Activated CD4-positive, alpha-beta memory T cell treated with anti-CD3 and anti-CD28 coated beads for 36 hours (primary cell): Measurements from ENCODE around the gene CEP83. TPM values are rescaled to one million over a fixed set of nuclear protein-coding genes. Genes with fewer than 3 reads are reported as not detected.
"Not testable (repeated sequence)": the region's sequence is repeated elsewhere in the genome, so short reads cannot be mapped to it uniquely, and the experiment has no call there.

Experiments
- CTCF ChIA-PET: fragments of 350-600 bp; sonication (Branson Sonifier 250); formaldehyde crosslinking; loops from one replicate; lab custom pipeline; 2021; ENCODE audit warnings: antibody characterized with exemption, inconsistent platforms; lab: Charles Lee
- POLR2A ChIA-PET: fragments of 350-600 bp; sonication (Branson Sonifier 250); formaldehyde crosslinking; loops from one replicate; lab custom pipeline; 2021; ENCODE audit warnings: antibody characterized with exemption; lab: Charles Lee
- DNase-seq: peaks from one replicate; pipeline ENCODE4 v3.0.0-alpha.2; 2020
- H3K27ac Mint-ChIP-seq: one replicate; pipeline ENCODE4 v1.8.0; 2021; ENCODE audit warnings: mixed read lengths
- H3K27me3 Mint-ChIP-seq: one replicate; pipeline ENCODE4 v1.8.0; 2021; ENCODE audit warnings: mixed read lengths
- H3K36me3 Mint-ChIP-seq: one replicate; pipeline ENCODE4 v1.8.0; 2021; ENCODE audit warnings: mixed read lengths
- H3K4me1 Mint-ChIP-seq: one replicate; pipeline ENCODE4 v1.8.0; 2021; ENCODE audit warnings: low read depth, mixed read lengths
- H3K4me3 Mint-ChIP-seq: one replicate; pipeline ENCODE4 v1.8.0; 2021; ENCODE audit warnings: mild to moderate bottlenecking, mixed read lengths
- H3K9me3 Mint-ChIP-seq: one replicate; pipeline ENCODE4 v1.8.0; 2021; ENCODE audit warnings: mixed read lengths
- intact Hi-C: fragments of 100-400 bp; cut with micrococcal nuclease; formaldehyde crosslinking; loops from one replicate; pipeline ENCODE4 v1.15.1; 2023
- total RNA-seq, 2 experiments: library from RNA; stranded (reverse); gene quantifications; one replicate each; pipeline ENCODE4 v1.2.3, GENCODE V29; 2021

The CEP83 gene
- total RNA-seq, 2 experiments from 2014 or later: 23.4 TPM

GRCh38 chr12:94481734-94482133 is 22.1 kb upstream of the CEP83 start:
- DNase-seq: no peak
- Mint-ChIP-seq H3K27ac (no peak overlapping the region), H3K36me3 (no peaks in the 10 kb centered on the region), H3K27me3 (peaks cover 6% of the 10 kb centered on the region), H3K4me3 (no peak overlapping the region), H3K9me3 (no peaks in the 10 kb centered on the region), H3K4me1 (no peaks in the 10 kb centered on the region)
- POLR2A ChIA-PET: no interaction called here
- intact Hi-C loops: no loop called here
- CTCF ChIA-PET: interaction anchor here (0.7 kb wide), 1 partner anchor 45 kb away, joined by 4 read pairs; no protein-coding TSS in a partner anchor

DNA sequence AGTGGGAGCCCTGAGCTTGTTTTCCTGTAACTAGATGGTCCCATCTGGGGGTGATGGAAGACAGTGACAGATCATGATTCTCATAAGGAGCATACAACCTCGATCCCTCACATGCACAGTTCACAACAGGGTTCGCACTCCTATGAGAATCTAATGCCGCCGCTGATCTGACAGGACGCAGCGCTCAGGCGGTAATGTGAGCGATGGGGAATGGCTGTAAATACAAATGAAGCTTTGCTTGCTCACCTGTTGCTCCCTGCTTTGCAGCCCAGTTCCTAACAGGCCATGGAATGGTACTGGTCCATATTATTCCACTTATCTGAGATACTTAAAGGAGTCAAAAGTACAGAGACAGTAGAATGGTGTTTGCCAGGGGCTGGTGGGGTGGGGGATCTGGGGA is 9.9 kb upstream of the CEP83 start:
- H3K9me3 Mint-ChIP-seq: no peaks in the 10 kb centered on the region
- no peak overlapping the region for H3K4me3 Mint-ChIP-seq
- no peak overlapping the region for H3K27ac Mint-ChIP-seq
- POLR2A ChIA-PET: interaction anchor here (1.1 kb wide), 1 partner anchor 10 kb away, joined by 3 read pairs; no protein-coding TSS in a partner anchor
- no peaks in the 10 kb centered on the region for H3K27me3 Mint-ChIP-seq
- H3K36me3 Mint-ChIP-seq: no peaks in the 10 kb centered on the region
- intact Hi-C loops: no loop called here
- no peak for DNase-seq
- no peaks in the 10 kb centered on the region for H3K4me1 Mint-ChIP-seq
- CTCF ChIA-PET: no interaction called here

- peaks cover 29% of the 10 kb centered on the region for H3K4me1 Mint-ChIP-seq
- POLR2A ChIA-PET: no interaction called here
- no peaks in the 10 kb centered on the region for H3K9me3 Mint-ChIP-seq
- H3K36me3 Mint-ChIP-seq: peaks cover 7% of the 10 kb centered on the region
- H3K27ac Mint-ChIP-seq: peak overlapping the region; percentile 92
- CTCF ChIA-PET: no interaction called here
- H3K27me3 Mint-ChIP-seq: peaks cover 7% of the 10 kb centered on the region
- H3K4me3 Mint-ChIP-seq: peak overlapping the region; percentile 82
- intact Hi-C loops: loop anchor here (1.0 to 2.0 kb wide), 2 partner anchors 156 to 252 kb away; no protein-coding TSS in a partner anchor
- DNase-seq: no peak
Measured at GRCh38 chr12:94460616-94460959, 921 bp upstream of the CEP83 start.

GRCh38 chr12:94458877-94459727 is 565 bp downstream of the CEP83 start:
- Mint-ChIP-seq H3K27me3 (peaks cover 7% of the 10 kb centered on the region), H3K36me3 (peaks cover 17% of the 10 kb centered on the region), H3K4me1 (peaks cover 35% of the 10 kb centered on the region), H3K4me3 (peak overlapping the region; percentile 82), H3K9me3 (no peaks in the 10 kb centered on the region), H3K27ac (peak overlapping the region; percentile 92)
- ChIA-PET CTCF (interaction anchor here (0.6 to 1.6 kb wide), 7 partner anchors 25 to 325 kb away, joined by 3 to 7 read pairs (median 3); no protein-coding TSS in a partner anchor), POLR2A (interaction anchor here (0.7 to 1.3 kb wide), 6 partner anchors 9 to 251 kb away, joined by 3 to 4 read pairs (median 3); no protein-coding TSS in a partner anchor)
- no peak for DNase-seq
- intact Hi-C loops: loop anchor here (1.0 to 5.0 kb wide), 6 partner anchors 30 to 310 kb away; partner anchors contain the start of gene PLXNC1

GRCh38 chr12:94457311-94457710 is 2.4 kb downstream of the CEP83 start:
- H3K4me3 Mint-ChIP-seq: peak overlapping the region; percentile 82
- ChIA-PET POLR2A (interaction anchor here (0.7 kb wide), 1 partner anchor 194 kb away, joined by 3 read pairs; no protein-coding TSS in a partner anchor), CTCF (interaction anchor here (0.6 kb wide), 1 partner anchor 146 kb away, joined by 3 read pairs; no protein-coding TSS in a partner anchor)
- peak overlapping the region; percentile 68 for H3K27ac Mint-ChIP-seq
- intact Hi-C loops: loop anchor here (5.0 kb wide), 1 partner anchor 75 kb away; no protein-coding TSS in a partner anchor
- H3K27me3 Mint-ChIP-seq: peaks cover 7% of the 10 kb centered on the region
- peaks cover 41% of the 10 kb centered on the region for H3K4me1 Mint-ChIP-seq
- no peak for DNase-seq
- peaks cover 26% of the 10 kb centered on the region for H3K36me3 Mint-ChIP-seq
- no peaks in the 10 kb centered on the region for H3K9me3 Mint-ChIP-seq

- H3K4me3 Mint-ChIP-seq, intact Hi-C loops, DNase-seq, H3K27ac Mint-ChIP-seq, H3K9me3 Mint-ChIP-seq, H3K27me3 Mint-ChIP-seq: not testable (repeated sequence)
- Mint-ChIP-seq H3K4me1 (peaks cover 51% of the 10 kb centered on the region), H3K36me3 (peaks cover 39% of the 10 kb centered on the region)
- POLR2A ChIA-PET: interaction anchor here (0.6 kb wide), 1 partner anchor 66 kb away, joined by 4 read pairs; no protein-coding TSS in a partner anchor
- CTCF ChIA-PET: interaction anchor here (0.6 kb wide), 2 partner anchors 80 to 873 kb away, joined by 3 read pairs; no protein-coding TSS in a partner anchor
Measured at GRCh38 chr12:94454318-94454717, 5.3 kb downstream of the CEP83 start.

GRCh38 chr12:94445662-94446061 is 14.0 kb downstream of the CEP83 start:
- Mint-ChIP-seq H3K27ac (no peak overlapping the region), H3K4me3 (no peak overlapping the region), H3K9me3 (peaks cover 3% of the 10 kb centered on the region), H3K27me3 (no peaks in the 10 kb centered on the region), H3K4me1 (peaks cover 15% of the 10 kb centered on the region), H3K36me3 (peaks cover 22% of the 10 kb centered on the region)
- no peak for DNase-seq
- CTCF ChIA-PET: no interaction called here
- POLR2A ChIA-PET: no interaction called here
- intact Hi-C loops: no loop called here

DNA sequence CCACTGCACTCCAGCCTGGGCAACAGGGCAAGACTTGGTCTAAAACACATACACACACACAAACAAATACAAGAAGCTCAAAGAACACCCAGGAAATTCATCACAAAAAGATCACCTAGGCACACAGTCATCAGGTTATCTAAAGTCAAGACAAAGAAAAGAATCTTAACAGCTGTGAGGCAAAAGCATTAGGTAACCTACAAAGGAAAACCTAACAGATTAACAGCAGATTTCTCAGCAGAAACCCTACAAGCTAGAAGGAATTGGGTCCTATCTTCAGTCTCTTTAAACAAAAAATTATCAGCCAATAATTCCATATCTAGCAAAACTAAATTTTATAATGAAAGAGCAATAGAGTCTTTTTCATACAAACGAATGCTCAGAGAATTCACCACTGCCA is 22.4 kb downstream of the CEP83 start:
- POLR2A ChIA-PET: no interaction called here

GRCh38 chr12:94435511-94435927 is 24.1 kb downstream of the CEP83 start:
- Mint-ChIP-seq H3K4me3 (no peak overlapping the region), H3K4me1 (peaks cover 15% of the 10 kb centered on the region), H3K36me3 (peaks cover 24% of the 10 kb centered on the region), H3K9me3 (peaks cover 15% of the 10 kb centered on the region), H3K27me3 (no peaks in the 10 kb centered on the region), H3K27ac (no peak overlapping the region)
- POLR2A ChIA-PET: no interaction called here
- intact Hi-C loops: no loop called here
- CTCF ChIA-PET: no interaction called here
- no peak for DNase-seq

More for the DNA sequence above, 22.4 kb downstream of the CEP83 start:
- H3K9me3 Mint-ChIP-seq: peaks cover 2% of the 10 kb centered on the region
- H3K36me3 Mint-ChIP-seq: peaks cover 18% of the 10 kb centered on the region
- CTCF ChIA-PET: no interaction called here
- H3K27me3 Mint-ChIP-seq: no peaks in the 10 kb centered on the region
- no peak overlapping the region for H3K4me3 Mint-ChIP-seq
- H3K27ac Mint-ChIP-seq: no peak overlapping the region
- peaks cover 15% of the 10 kb centered on the region for H3K4me1 Mint-ChIP-seq
- DNase-seq: no peak
- intact Hi-C loops: no loop called here

- H3K4me3 Mint-ChIP-seq: no peak overlapping the region
- DNase-seq: no peak
- H3K4me1 Mint-ChIP-seq: peaks cover 19% of the 10 kb centered on the region
- H3K27me3 Mint-ChIP-seq: no peaks in the 10 kb centered on the region
- ChIA-PET POLR2A (no interaction called here), CTCF (interaction anchor here (0.6 to 2.2 kb wide), 4 partner anchors 25 to 300 kb away, joined by 3 to 7 read pairs (median 3); partner anchors contain the start of genes CEP83 and PLXNC1)
- H3K9me3 Mint-ChIP-seq: peaks cover 22% of the 10 kb centered on the region
- intact Hi-C loops: loop anchor here (1.0 kb wide), 1 partner anchor 300 kb away; no protein-coding TSS in a partner anchor
- H3K36me3 Mint-ChIP-seq: peaks cover 36% of the 10 kb centered on the region
- no peak overlapping the region for H3K27ac Mint-ChIP-seq
Measured at GRCh38 chr12:94434171-94434570, 25.5 kb downstream of the CEP83 start.

DNA sequence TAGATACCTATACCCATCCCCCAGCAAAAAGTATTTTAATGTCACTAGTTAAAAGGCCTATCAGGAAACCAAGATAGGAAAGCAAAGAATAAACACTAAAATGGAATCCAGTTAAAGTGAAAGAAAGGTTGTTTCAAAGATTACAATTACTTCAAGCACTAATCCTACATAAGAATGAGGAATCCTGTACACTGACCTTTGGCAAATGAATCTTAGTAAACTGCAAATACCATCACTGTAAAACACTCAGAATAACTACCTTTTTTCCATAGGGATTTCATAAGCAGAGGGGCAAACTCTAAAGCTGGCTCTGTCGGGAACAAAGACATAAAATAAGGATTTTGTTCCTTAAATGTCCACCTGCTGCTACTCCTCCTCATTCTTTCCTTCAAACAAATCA is 25.9 kb downstream of the CEP83 start:
- intact Hi-C loops: loop anchor here (1.0 kb wide), 1 partner anchor 299 kb away; no protein-coding TSS in a partner anchor
- H3K9me3 Mint-ChIP-seq: peaks cover 22% of the 10 kb centered on the region
- ChIA-PET POLR2A (no interaction called here), CTCF (interaction anchor here (0.5 to 2.2 kb wide), 5 partner anchors 26 to 300 kb away, joined by 3 to 7 read pairs (median 3); partner anchors contain the start of genes CEP83 and PLXNC1)
- no peak overlapping the region for H3K27ac Mint-ChIP-seq
- H3K36me3 Mint-ChIP-seq: peaks cover 33% of the 10 kb centered on the region
- H3K27me3 Mint-ChIP-seq: no peaks in the 10 kb centered on the region
- no peak for DNase-seq
- peaks cover 17% of the 10 kb centered on the region for H3K4me1 Mint-ChIP-seq
- H3K4me3 Mint-ChIP-seq: no peak overlapping the region

- H3K36me3 Mint-ChIP-seq: peaks cover 46% of the 10 kb centered on the region
- intact Hi-C loops: no loop called here
- no peak overlapping the region for H3K4me3 Mint-ChIP-seq
- H3K27me3 Mint-ChIP-seq: no peaks in the 10 kb centered on the region
- DNase-seq: no peak
- H3K9me3 Mint-ChIP-seq: peaks cover 22% of the 10 kb centered on the region
- CTCF ChIA-PET: interaction anchor here (0.8 kb wide), 1 partner anchor 29 kb away, joined by 3 read pairs; no protein-coding TSS in a partner anchor
- POLR2A ChIA-PET: no interaction called here
- H3K27ac Mint-ChIP-seq: no peak overlapping the region
- H3K4me1 Mint-ChIP-seq: peaks cover 29% of the 10 kb centered on the region
Measured at GRCh38 chr12:94430304-94430703, 29.4 kb downstream of the CEP83 start.
